SK-N-SH (cell line): ENCODE measurements around the gene ESF1. TPM values are rescaled to one million over a fixed set of nuclear protein-coding genes. Genes with fewer than 3 reads are reported as not detected.
A peak's percentile ranks its signal among the peaks of the same experiment; 100 is the strongest.

Source experiments
- CTCF ChIA-PET: fragments of 300-600, 350-600 bp; formaldehyde crosslinking; extraction: SDS; loops from one replicate; lab custom pipeline; 2021; lab: Yijun Ruan, JAX
- POLR2A ChIA-PET: fragments of 350-600 bp; sonication (Branson Sonifier 250); formaldehyde crosslinking; extraction: SDS; loops from one replicate; lab custom pipeline; 2020; ENCODE audit warnings: antibody characterized with exemption, inconsistent platforms; lab: Yijun Ruan, JAX
- DNase-seq: peaks from one replicate; pipeline ENCODE4 v3.0.0; 2012
- H2AFZ ChIP-seq: fragments of 200-600 bp; sonication (generic); 2 replicates; pipeline ENCODE4 v1.8.1; 2016; ENCODE audit warnings: antibody characterized with exemption, mild to moderate bottlenecking, low read depth
- H3F3A ChIP-seq: fragments of 200-600 bp; sonication (generic); replicated peaks from 2 replicates; pipeline ENCODE3; 2016; ENCODE audit warnings: antibody characterized with exemption, mild to moderate bottlenecking; ENCODE audit not compliant: insufficient read depth
- H3K27ac ChIP-seq, 2 experiments: fragments of 200-500 bp in 1 of 2; fragments of 200-600 bp in 1 of 2; sonication (Bioruptor generic) in 1 of 2; sonication (generic), shearing (Covaris generic) in 1 of 2; 2 replicates each; pipeline versions ENCODE4 v1.5.1 to v1.6.1; 2014 to 2016; ENCODE audit warnings: low read depth in 2 of 2, inconsistent platforms in 1 of 2, low read length in 1 of 2, mild to moderate bottlenecking in 1 of 2, mixed read lengths in 1 of 2
- H3K27me3 ChIP-seq: fragments of 200-600 bp; sonication (generic), shearing (Covaris generic); 2 replicates; pipeline ENCODE4 v1.6.1; 2016; ENCODE audit warnings: mixed run types; ENCODE audit not compliant: insufficient read depth
- H3K36me3 ChIP-seq, 2 experiments: fragments of 200-500 bp in 1 of 2; fragments of 200-600 bp in 1 of 2; sonication (Bioruptor generic) in 1 of 2; sonication (generic) in 1 of 2; replicated peaks in 1 of 2; 2 replicates each; pipeline versions ENCODE3 to v1.5.1; 2014 to 2016; ENCODE audit warnings: low read length in 1 of 2, mild to moderate bottlenecking in 1 of 2; ENCODE audit not compliant: insufficient read depth in 2 of 2, control insufficient read depth in 1 of 2
- H3K4me1 ChIP-seq, 2 experiments: fragments of 200-500 bp in 1 of 2; fragments of 200-600 bp in 1 of 2; sonication (Bioruptor generic) in 1 of 2; sonication (generic), shearing (Covaris generic) in 1 of 2; 2 replicates each; pipeline versions ENCODE4 v1.5.1 to v1.6.1; 2014 to 2016; ENCODE audit warnings: low read depth in 1 of 2, low read length in 1 of 2, mixed run types in 1 of 2; ENCODE audit not compliant: insufficient read depth in 2 of 2, control insufficient read depth in 1 of 2
- H3K4me2 ChIP-seq: fragments of 200-600 bp; sonication (generic), shearing (Covaris generic); 2 replicates; pipeline ENCODE4 v1.6.1; 2017; ENCODE audit warnings: mixed run types
- H3K4me3 ChIP-seq, 2 experiments: fragments of 200-500 bp in 1 of 2; fragments of 200-600 bp in 1 of 2; sonication (Bioruptor generic) in 1 of 2; sonication (generic), shearing (Covaris generic) in 1 of 2; 2 replicates each; pipeline versions ENCODE4 v1.5.1 to v1.8.1; 2014 to 2016; ENCODE audit warnings: low read depth in 2 of 2, inconsistent platforms in 1 of 2, low read length in 1 of 2, mild to moderate bottlenecking in 1 of 2, mixed read lengths in 1 of 2, moderate library complexity in 1 of 2
- H3K79me2 ChIP-seq: fragments of 200-600 bp; sonication (generic); 2 replicates; pipeline ENCODE4 v1.8.1; 2017; ENCODE audit warnings: mild to moderate bottlenecking; ENCODE audit not compliant: insufficient read depth
- H3K9ac ChIP-seq: fragments of 200-600 bp; sonication (generic); 2 replicates; pipeline ENCODE4 v1.6.1; 2017; ENCODE audit warnings: mixed run types
- H3K9me2 ChIP-seq: fragments of 200-600 bp; sonication (generic); 2 replicates; pipeline ENCODE4 v1.6.1; 2017; ENCODE audit warnings: mixed run types
- H3K9me3 ChIP-seq: fragments of 200-600 bp; sonication (generic); 2 replicates; pipeline ENCODE4 v1.6.1; 2017; ENCODE audit warnings: mixed run types, mild to moderate bottlenecking, moderate library complexity
- H4K20me1 ChIP-seq: fragments of 200-600 bp; sonication (generic); 2 replicates; pipeline ENCODE4 v1.6.1; 2017; ENCODE audit warnings: mild to moderate bottlenecking, mixed run types; ENCODE audit not compliant: insufficient read depth
- CHD2 ChIP-seq: fragments of 150-350 bp; IDR thresholded peaks from 2 replicates; pipeline ENCODE4 v1.6.1; 2018; ENCODE audit warnings: low read length; ENCODE audit not compliant: partially characterized antibody
- CTCF ChIP-seq: fragments of 200-600 bp; sonication (generic); IDR thresholded peaks from 2 replicates; pipeline ENCODE4 v1.6.1; 2017; ENCODE audit warnings: antibody characterized with exemption, mild to moderate bottlenecking, moderate library complexity
- ELF1 ChIP-seq: IDR thresholded peaks from 2 replicates; pipeline ENCODE4 v1.4.0; 2012
- EP300 ChIP-seq, 2 experiments: IDR thresholded peaks; 2 replicates each; pipeline versions ENCODE4 v1.4.0 to v1.6.1; 2012; ENCODE audit warnings: borderline replicate concordance in 1 of 2, low read depth in 1 of 2, low read length in 1 of 2
- EZH2phosphoT487 ChIP-seq: fragments of 200-600 bp; sonication (generic); IDR thresholded peaks from 2 replicates; pipeline ENCODE4 v1.6.1; 2017; ENCODE audit warnings: low read depth, mixed run types, mild to moderate bottlenecking, antibody characterized with exemption, moderate library complexity, borderline replicate concordance
- FOSL2 ChIP-seq: IDR thresholded peaks from 2 replicates; pipeline ENCODE4 v1.4.0; 2012; ENCODE audit warnings: low read depth, mild to moderate bottlenecking, moderate library complexity, borderline replicate concordance
- GABPA ChIP-seq: IDR thresholded peaks from 2 replicates; pipeline ENCODE4 v1.4.0; 2012; ENCODE audit warnings: low read depth, mild to moderate bottlenecking
- IRF3 ChIP-seq: fragments of 150-350 bp; IDR thresholded peaks from 2 replicates; pipeline ENCODE4 v1.6.1; 2016; ENCODE audit warnings: mild to moderate bottlenecking, low read depth, low read length
- JUND ChIP-seq: IDR thresholded peaks from 2 replicates; pipeline ENCODE4 v1.4.0; 2012
- MEF2A ChIP-seq: IDR thresholded peaks from 2 replicates; pipeline ENCODE4 v1.4.0; 2012; ENCODE audit warnings: low read depth, borderline replicate concordance
- RAD21 ChIP-seq: IDR thresholded peaks from 2 replicates; pipeline ENCODE4 v1.6.1; 2012; ENCODE audit warnings: mild to moderate bottlenecking, low read length
- RCOR1 ChIP-seq: fragments of 150-350 bp; IDR thresholded peaks from 2 replicates; pipeline ENCODE4 v1.6.1; 2017; ENCODE audit warnings: antibody characterized with exemption, low read length
- REST ChIP-seq: IDR thresholded peaks from 2 replicates; pipeline ENCODE4 v1.6.1; 2012; ENCODE audit warnings: mild to moderate bottlenecking, low read depth, low read length, moderate library complexity
- SIN3A ChIP-seq: IDR thresholded peaks from 2 replicates; pipeline ENCODE4 v1.6.1; 2012; ENCODE audit warnings: low read depth, mild to moderate bottlenecking, low read length, moderate library complexity, borderline replicate concordance
- SMC3 ChIP-seq: IDR thresholded peaks from 2 replicates; pipeline ENCODE4 v1.6.1; 2012; ENCODE audit warnings: low read depth, low read length, improper control_type of control experiment
- TAF1 ChIP-seq: IDR thresholded peaks from 2 replicates; pipeline ENCODE4 v1.6.1; 2012; ENCODE audit warnings: low read depth, mild to moderate bottlenecking, low read length, moderate library complexity, borderline replicate concordance
- TCF12 ChIP-seq: IDR thresholded peaks from 2 replicates; pipeline ENCODE4 v1.4.0; 2012
- WGBS: methylation state at CpG from one replicate; pipeline ENCODE4 v1.1.6; 2017; ENCODE audit warnings: low lambda C conversion rate; 5-methylcytosine and 5-hydroxymethylcytosine counted together
- polyA plus RNA-seq, 3 experiments: library from polyadenylated mRNA; depleted of rRNA; stranded (reverse); fragments of >200 nt; gene quantifications; 2 replicates each; pipeline ENCODE4 v1.2.3, GENCODE V29; 2012
- TF ChIP-seq, protein P1 (sequence below): IDR thresholded peaks from 2 replicates; pipeline ENCODE4; 2012
- TF ChIP-seq, protein P2 (sequence below): IDR thresholded peaks from 2 replicates; pipeline ENCODE4 v1.4.0; 2012; ENCODE audit warnings: low read depth

Gene ESF1
- polyA plus RNA-seq, 1 of the 3 experiments (the other 2 are of a cell fraction), result 1.4 TPM

DNA sequence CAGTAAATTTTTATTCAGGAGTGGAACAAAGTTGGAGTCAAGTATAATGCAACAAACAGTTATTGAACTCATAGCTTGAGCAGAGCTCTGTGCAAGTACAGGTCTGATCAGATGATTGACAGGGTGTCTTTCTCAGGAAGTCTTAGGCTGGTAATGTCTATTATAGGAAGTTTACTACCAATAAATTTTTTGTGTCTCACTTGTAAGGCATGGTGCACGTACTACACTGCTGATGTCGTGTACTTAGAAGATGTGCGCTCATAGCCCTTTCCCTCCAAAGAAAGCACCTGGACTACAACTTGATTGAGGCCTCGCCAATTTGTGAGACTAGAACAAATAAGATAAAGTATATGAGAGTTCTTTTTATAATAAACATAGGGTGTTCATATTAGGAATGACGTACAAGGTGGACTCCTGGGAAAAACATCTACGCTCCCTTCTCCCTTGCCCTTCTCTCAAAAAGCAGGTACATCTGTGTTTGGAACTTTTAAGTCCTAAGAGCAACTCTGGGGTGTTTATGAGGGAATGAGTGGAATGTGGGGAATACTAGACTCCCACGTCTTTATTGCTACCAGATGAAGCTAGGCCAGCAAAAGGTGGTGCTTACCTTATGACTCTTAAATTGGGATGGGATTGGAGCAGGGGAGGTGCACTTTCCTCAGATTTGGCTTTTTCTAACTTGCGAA lies 1.6 kb upstream of the ESF1 start:
- H3K9me3 ChIP-seq, result no peaks in the 10 kb centered on the region
- POLR2A ChIA-PET, result interaction anchor here (0.6 kb wide), 1 partner anchor 198 kb away, joined by 3 read pairs; no protein-coding TSS in a partner anchor
- peaks cover 14% of the 10 kb centered on the region; the same call in 1 of the 2 replicates for H4K20me1 ChIP-seq
- no peak overlapping the region for H2AFZ ChIP-seq
- H3F3A ChIP-seq, result peaks cover 18% of the 10 kb centered on the region
- H3K4me2 ChIP-seq, result peak overlapping the region; percentile 89
- WGBS, result 90% methylated on average over 8 of the region's 8 CpGs
- H3K9ac ChIP-seq, result peak overlapping the region; percentile 89; the same call in 1 of the 2 replicates
- H3K79me2 ChIP-seq, result peaks cover 85% of the 10 kb centered on the region
- peaks cover 7 to 14% of the 10 kb centered on the region in 2 experiments for H3K4me1 ChIP-seq
- peaks cover 44 to 51% of the 10 kb centered on the region in 2 experiments for H3K36me3 ChIP-seq
- DNase-seq, result no peak
- no peaks in the 10 kb centered on the region for H3K27me3 ChIP-seq
- TF ChIP-seq RCOR1 (no peak), JUND (no peak), CTCF (no peak), CHD2 (no peak), FOSL2 (no peak), SMC3 (no peak), ELF1 (no peak), TAF1 (no peak), MEF2A (no peak), IRF3 (no peak), TCF12 (no peak), GABPA (no peak), EP300 (IDR thresholded peaks at IDR 0.05; ENCODE audit: borderline replicate concordance in 1 of 2, low read depth in 1 of 2, low read length in 1 of 2) (no peak), EZH2phosphoT487 (no peak), SIN3A (no peak), RAD21 (no peak), REST (no peak)
- TF ChIP-seq, protein P1, sequence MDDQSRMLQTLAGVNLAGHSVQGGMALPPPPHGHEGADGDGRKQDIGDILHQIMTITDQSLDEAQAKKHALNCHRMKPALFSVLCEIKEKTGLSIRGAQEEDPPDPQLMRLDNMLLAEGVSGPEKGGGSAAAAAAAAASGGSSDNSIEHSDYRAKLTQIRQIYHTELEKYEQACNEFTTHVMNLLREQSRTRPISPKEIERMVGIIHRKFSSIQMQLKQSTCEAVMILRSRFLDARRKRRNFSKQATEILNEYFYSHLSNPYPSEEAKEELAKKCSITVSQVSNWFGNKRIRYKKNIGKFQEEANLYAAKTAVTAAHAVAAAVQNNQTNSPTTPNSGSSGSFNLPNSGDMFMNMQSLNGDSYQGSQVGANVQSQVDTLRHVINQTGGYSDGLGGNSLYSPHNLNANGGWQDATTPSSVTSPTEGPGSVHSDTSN, result no peak
- TF ChIP-seq, protein P2, sequence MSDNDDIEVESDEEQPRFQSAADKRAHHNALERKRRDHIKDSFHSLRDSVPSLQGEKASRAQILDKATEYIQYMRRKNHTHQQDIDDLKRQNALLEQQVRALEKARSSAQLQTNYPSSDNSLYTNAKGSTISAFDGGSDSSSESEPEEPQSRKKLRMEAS, result no peak
- TF ChIP-seq, all 33 proteins: peak for 0
- Histone ChIP-seq H3K27ac (no peak overlapping the region), H3K9me2 (no peaks in the 10 kb centered on the region), H3K4me3 (peak overlapping the region; percentile 89)
- CTCF ChIA-PET, result no interaction called here
